Lower leg skin (tissue), 3 donors: Measurements from ENCODE around the gene APEH.

Source experiments
- POLR2A ChIP-seq, 2 donors: fragments of 450-650 bp; IDR thresholded peaks; one replicate each; pipeline ENCODE4 v1.6.1; 2016 to 2017; ENCODE audit warnings: antibody characterized with exemption in 2 of 2, mild to moderate bottlenecking in 1 of 2, moderate library complexity in 1 of 2
- TF ChIP-seq, protein P1 (sequence below), 3 donors: fragments of 450-650 bp; IDR thresholded peaks; one replicate each; pipeline ENCODE4 v1.5.1; 2016; ENCODE audit warnings: antibody characterized with exemption in 3 of 3, mild to moderate bottlenecking in 3 of 3, moderate library complexity in 2 of 3

- TF ChIP-seq, protein P1, sequence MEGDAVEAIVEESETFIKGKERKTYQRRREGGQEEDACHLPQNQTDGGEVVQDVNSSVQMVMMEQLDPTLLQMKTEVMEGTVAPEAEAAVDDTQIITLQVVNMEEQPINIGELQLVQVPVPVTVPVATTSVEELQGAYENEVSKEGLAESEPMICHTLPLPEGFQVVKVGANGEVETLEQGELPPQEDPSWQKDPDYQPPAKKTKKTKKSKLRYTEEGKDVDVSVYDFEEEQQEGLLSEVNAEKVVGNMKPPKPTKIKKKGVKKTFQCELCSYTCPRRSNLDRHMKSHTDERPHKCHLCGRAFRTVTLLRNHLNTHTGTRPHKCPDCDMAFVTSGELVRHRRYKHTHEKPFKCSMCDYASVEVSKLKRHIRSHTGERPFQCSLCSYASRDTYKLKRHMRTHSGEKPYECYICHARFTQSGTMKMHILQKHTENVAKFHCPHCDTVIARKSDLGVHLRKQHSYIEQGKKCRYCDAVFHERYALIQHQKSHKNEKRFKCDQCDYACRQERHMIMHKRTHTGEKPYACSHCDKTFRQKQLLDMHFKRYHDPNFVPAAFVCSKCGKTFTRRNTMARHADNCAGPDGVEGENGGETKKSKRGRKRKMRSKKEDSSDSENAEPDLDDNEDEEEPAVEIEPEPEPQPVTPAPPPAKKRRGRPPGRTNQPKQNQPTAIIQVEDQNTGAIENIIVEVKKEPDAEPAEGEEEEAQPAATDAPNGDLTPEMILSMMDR (IDR thresholded peaks at IDR 0.05): no peak
- TF ChIP-seq POLR2A (IDR thresholded peaks at IDR 0.05): no peak
Measured at GRCh38 chr3:49724586-49724985, 50.4 kb downstream of the APEH start.
